ENCODE data around the gene PLXNB3.

DNA sequence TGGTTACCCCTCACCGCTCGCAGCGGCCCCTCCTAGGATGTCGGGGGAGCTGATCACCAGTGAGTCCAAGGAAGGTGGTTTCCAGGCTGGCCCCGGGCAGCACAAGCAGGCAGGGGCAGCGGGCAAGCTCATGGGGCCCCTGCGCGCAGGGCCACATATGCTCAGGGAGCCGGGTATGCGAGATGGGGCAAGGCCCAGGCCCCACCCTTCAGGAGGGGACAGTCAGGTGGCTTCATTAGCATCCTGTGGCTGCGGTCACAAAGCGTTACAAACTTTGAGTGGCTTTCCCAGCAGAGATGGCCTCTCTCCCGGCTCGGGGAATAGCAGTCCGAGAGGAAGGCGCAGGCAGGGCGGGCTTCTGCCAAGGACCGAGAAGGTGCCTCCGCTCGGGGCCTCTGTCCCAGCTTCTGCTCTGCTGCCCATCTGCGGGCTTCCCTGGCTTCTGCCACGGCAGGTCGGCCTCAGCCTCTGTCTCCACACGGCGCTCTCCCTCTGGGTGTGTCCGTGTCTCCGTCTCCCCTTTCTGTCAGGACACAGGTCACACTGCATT, 25.9 kb upstream of the PLXNB3 start:
- TF ChIP-seq, protein P1, sequence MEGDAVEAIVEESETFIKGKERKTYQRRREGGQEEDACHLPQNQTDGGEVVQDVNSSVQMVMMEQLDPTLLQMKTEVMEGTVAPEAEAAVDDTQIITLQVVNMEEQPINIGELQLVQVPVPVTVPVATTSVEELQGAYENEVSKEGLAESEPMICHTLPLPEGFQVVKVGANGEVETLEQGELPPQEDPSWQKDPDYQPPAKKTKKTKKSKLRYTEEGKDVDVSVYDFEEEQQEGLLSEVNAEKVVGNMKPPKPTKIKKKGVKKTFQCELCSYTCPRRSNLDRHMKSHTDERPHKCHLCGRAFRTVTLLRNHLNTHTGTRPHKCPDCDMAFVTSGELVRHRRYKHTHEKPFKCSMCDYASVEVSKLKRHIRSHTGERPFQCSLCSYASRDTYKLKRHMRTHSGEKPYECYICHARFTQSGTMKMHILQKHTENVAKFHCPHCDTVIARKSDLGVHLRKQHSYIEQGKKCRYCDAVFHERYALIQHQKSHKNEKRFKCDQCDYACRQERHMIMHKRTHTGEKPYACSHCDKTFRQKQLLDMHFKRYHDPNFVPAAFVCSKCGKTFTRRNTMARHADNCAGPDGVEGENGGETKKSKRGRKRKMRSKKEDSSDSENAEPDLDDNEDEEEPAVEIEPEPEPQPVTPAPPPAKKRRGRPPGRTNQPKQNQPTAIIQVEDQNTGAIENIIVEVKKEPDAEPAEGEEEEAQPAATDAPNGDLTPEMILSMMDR (tag by site-specific recombination; IDR thresholded peaks at IDR 0.05), result no peak
- TF ChIP-seq ZNF133 (tag by site-specific recombination; IDR thresholded peaks at IDR 0.05) (no peak), ZNF23 (tag by site-specific recombination; IDR thresholded peaks at IDR 0.05; ENCODE audit: borderline replicate concordance) (no peak), ZNF239 (tag by site-specific recombination; IDR thresholded peaks at IDR 0.05) (no peak), ZNF211 (tag by site-specific recombination; IDR thresholded peaks at IDR 0.05; ENCODE audit: low read depth) (no peak)
- TF ChIP-seq, protein P2, sequence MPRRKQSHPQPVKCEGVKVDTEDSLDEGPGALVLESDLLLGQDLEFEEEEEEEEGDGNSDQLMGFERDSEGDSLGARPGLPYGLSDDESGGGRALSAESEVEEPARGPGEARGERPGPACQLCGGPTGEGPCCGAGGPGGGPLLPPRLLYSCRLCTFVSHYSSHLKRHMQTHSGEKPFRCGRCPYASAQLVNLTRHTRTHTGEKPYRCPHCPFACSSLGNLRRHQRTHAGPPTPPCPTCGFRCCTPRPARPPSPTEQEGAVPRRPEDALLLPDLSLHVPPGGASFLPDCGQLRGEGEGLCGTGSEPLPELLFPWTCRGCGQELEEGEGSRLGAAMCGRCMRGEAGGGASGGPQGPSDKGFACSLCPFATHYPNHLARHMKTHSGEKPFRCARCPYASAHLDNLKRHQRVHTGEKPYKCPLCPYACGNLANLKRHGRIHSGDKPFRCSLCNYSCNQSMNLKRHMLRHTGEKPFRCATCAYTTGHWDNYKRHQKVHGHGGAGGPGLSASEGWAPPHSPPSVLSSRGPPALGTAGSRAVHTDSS (tag by site-specific recombination; IDR thresholded peaks at IDR 0.05), result no peak
- TF ChIP-seq, protein P3, sequence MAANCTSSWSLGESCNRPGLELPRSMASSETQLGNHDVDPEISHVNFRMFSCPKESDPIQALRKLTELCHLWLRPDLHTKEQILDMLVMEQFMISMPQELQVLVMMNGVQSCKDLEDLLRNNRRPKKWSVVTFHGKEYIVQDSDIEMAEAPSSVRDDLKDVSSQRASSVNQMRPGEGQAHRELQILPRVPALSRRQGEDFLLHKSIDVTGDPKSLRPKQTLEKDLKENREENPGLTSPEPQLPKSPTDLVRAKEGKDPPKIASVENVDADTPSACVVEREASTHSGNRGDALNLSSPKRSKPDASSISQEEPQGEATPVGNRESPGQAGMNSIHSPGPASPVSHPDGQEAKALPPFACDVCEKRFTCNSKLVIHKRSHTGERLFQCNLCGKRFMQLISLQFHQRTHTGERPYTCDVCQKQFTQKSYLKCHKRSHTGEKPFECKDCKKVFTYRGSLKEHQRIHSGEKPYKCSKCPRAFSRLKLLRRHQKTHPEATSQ (tag by site-specific recombination; IDR thresholded peaks at IDR 0.05), result no peak
